Common myeloid progenitor, CD34-positive (primary cell): Measurements from ENCODE around the gene ZFX.

Experiments
- CTCF ChIA-PET: fragments of 350-600 bp; sonication (Branson Sonifier 250); formaldehyde crosslinking; loops from one replicate; lab custom pipeline; 2021; ENCODE audit warnings: antibody characterized with exemption; lab: Charles Lee
- POLR2A ChIA-PET: fragments of 350-600 bp; sonication (Branson Sonifier 250); formaldehyde crosslinking; loops from one replicate; lab custom pipeline; 2021; ENCODE audit warnings: antibody characterized with exemption; lab: Charles Lee
- DNase-seq, 3 donors: peaks; one replicate each; pipeline versions ENCODE4 v3.0.0 to v3.0.0-alpha.2; 2013
- H3K27ac ChIP-seq, 2 experiments: 1 replicate in 1 of 2; 2 replicates in 1 of 2; pipeline ENCODE4 v1.7.0; 2013; ENCODE audit warnings: inconsistent platforms in 2 of 2, low read length in 2 of 2, mild to moderate bottlenecking in 2 of 2, low read depth in 1 of 2, moderate library complexity in 1 of 2; ENCODE audit not compliant: severe bottlenecking in 2 of 2, insufficient read depth in 1 of 2, poor library complexity in 1 of 2
- H3K27me3 ChIP-seq, 5 experiments: replicated peaks in 2 of 5; 1 replicate in 3 of 5; 2 replicates in 2 of 5; pipeline versions ENCODE4 v1.6.1 to v1.7.0; 2013; ENCODE audit warnings: low read length in 4 of 5, mild to moderate bottlenecking in 2 of 5, moderate library complexity in 2 of 5, inconsistent platforms in 1 of 5; ENCODE audit not compliant: insufficient read depth in 5 of 5, control insufficient read depth in 4 of 5
- H3K36me3 ChIP-seq, 4 experiments: 1 replicate in 2 of 4; 2 replicates in 2 of 4; pipeline versions ENCODE4 v1.6.1 to v1.7.0; 2013; ENCODE audit warnings: low read length in 3 of 4, control low read depth in 1 of 4, mild to moderate bottlenecking in 1 of 4; ENCODE audit not compliant: control insufficient read depth in 4 of 4, insufficient read depth in 4 of 4
- H3K4me1 ChIP-seq, 4 experiments: 1 replicate in 3 of 4; 2 replicates in 1 of 4; pipeline versions ENCODE4 v1.6.1 to v1.7.1; 2013; ENCODE audit warnings: low read length in 3 of 4, mild to moderate bottlenecking in 3 of 4, control low read depth in 1 of 4, inconsistent platforms in 1 of 4, moderate library complexity in 1 of 4; ENCODE audit not compliant: control insufficient read depth in 4 of 4, insufficient read depth in 4 of 4; ENCODE audit errors: control extremely low read depth in 1 of 4
- H3K4me3 ChIP-seq, 7 experiments: 1 replicate in 4 of 7; 2 replicates in 3 of 7; pipeline versions ENCODE4 v1.5.1 to v1.7.0; 2013; ENCODE audit warnings: mild to moderate bottlenecking in 7 of 7, low read length in 6 of 7, moderate library complexity in 6 of 7, inconsistent platforms in 2 of 7, low read depth in 2 of 7, control low read depth in 1 of 7; ENCODE audit not compliant: insufficient read depth in 4 of 7, control insufficient read depth in 1 of 7; ENCODE audit errors: extremely low read depth in 1 of 7
- H3K9me3 ChIP-seq, 5 experiments: 1 replicate in 4 of 5; 2 replicates in 1 of 5; pipeline versions ENCODE4 v1.6.1 to v1.7.1; 2013; ENCODE audit warnings: low read length in 4 of 5, mild to moderate bottlenecking in 2 of 5, inconsistent platforms in 1 of 5, low read depth in 1 of 5, moderate library complexity in 1 of 5; ENCODE audit not compliant: control insufficient read depth in 4 of 5, insufficient read depth in 2 of 5; ENCODE audit errors: control extremely low read depth in 1 of 5
- WGBS: methylation state at CpG from one replicate; pipeline ENCODE4 v1.1.5; 2013; ENCODE audit not compliant: insufficient coverage; 5-methylcytosine and 5-hydroxymethylcytosine counted together

The ZFX gene

DNA sequence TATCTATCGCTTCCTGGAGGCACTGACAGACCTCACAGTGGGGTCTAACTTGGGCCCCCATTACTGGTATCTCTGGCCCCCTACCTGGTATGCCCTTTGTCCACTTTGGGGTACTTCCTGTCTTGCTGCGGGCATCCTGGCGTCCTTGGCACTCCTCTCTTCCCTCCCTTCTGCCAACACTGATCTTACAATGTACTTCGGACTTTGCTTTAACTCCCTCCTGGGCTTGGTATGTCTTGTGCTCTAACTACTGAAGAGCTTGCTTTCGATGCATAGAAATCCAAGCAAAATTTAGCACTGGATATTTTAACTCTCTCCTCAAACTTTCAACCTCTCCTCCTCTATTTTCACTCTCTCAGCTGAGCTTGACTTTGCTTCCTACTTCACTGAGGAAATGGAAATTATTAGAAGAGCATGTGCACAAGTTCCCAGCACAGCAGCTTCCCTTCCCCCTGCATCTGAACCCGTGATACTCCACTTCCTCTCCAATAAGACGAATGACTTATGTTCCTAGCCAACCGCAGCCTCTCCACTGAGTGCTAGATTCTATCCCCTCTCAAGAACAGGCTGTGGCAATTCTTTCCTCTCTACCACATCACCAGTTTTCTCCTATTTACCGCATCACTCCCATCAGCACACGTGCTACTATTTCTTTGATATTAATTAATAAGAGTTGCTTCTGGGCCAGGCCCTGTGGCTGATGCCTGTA, 111.5 kb downstream of the ZFX start:
- CTCF ChIA-PET: interaction anchor here (1.6 to 2.9 kb wide), 6 partner anchors 10 to 135 kb away, joined by 5 to 11 read pairs (median 6); no protein-coding TSS in a partner anchor

GRCh38 chrX:24262309-24262708, 112.8 kb downstream of the ZFX start:
- DNase-seq: no peak
- Histone ChIP-seq H3K4me1 (peaks cover 0 to 13% (median 6%) of the 10 kb centered on the region in 4 experiments), H3K36me3 (no peaks in the 10 kb centered on the region), H3K27me3 (peaks cover 0 to 3% (median 0%) of the 10 kb centered on the region in 5 experiments), H3K9me3 (no peaks in the 10 kb centered on the region), H3K4me3 (no peak overlapping the region), H3K27ac (no peak overlapping the region)
- POLR2A ChIA-PET: interaction anchor here (0.6 kb wide), 1 partner anchor 56 kb away, joined by 6 read pairs; no protein-coding TSS in a partner anchor
- WGBS: 98% methylated on average over 3 of the region's 3 CpGs
- CTCF ChIA-PET: no interaction called here

More for the DNA sequence above, 111.5 kb downstream of the ZFX start:
- 35% methylated on average over 7 of the region's 10 CpGs for WGBS
- H3K27ac ChIP-seq: no peak overlapping the region
- peaks cover 0 to 4% (median 0%) of the 10 kb centered on the region in 5 experiments for H3K27me3 ChIP-seq
- H3K36me3 ChIP-seq: no peaks in the 10 kb centered on the region
- POLR2A ChIA-PET: interaction anchor here (0.6 kb wide), 1 partner anchor 522 kb away, joined by 3 read pairs; no protein-coding TSS in a partner anchor
- DNase-seq: peak; percentile 72 to 93 (median 91)
- H3K4me3 ChIP-seq: peak overlapping the region in 1 of 7 experiments; percentile 5
- H3K4me1 ChIP-seq: peaks cover 0 to 13% (median 6%) of the 10 kb centered on the region in 4 experiments
- H3K9me3 ChIP-seq: no peaks in the 10 kb centered on the region

GRCh38 chrX:24264383-24264782, 114.9 kb downstream of the ZFX start:
- H3K36me3 ChIP-seq: no peaks in the 10 kb centered on the region
- WGBS: 77% methylated on average over 5 of the region's 6 CpGs
- ChIA-PET POLR2A (no interaction called here), CTCF (no interaction called here)
- H3K27ac ChIP-seq: no peak overlapping the region
- H3K4me1 ChIP-seq: peaks cover 0 to 13% (median 6%) of the 10 kb centered on the region in 4 experiments
- DNase-seq: peak in 1 of 3 donors; percentile 14
- peaks cover 0 to 3% (median 0%) of the 10 kb centered on the region in 5 experiments for H3K27me3 ChIP-seq
- H3K9me3 ChIP-seq: no peaks in the 10 kb centered on the region
- H3K4me3 ChIP-seq: no peak overlapping the region
